ENCODE measurements around the gene WASL.

DNA sequence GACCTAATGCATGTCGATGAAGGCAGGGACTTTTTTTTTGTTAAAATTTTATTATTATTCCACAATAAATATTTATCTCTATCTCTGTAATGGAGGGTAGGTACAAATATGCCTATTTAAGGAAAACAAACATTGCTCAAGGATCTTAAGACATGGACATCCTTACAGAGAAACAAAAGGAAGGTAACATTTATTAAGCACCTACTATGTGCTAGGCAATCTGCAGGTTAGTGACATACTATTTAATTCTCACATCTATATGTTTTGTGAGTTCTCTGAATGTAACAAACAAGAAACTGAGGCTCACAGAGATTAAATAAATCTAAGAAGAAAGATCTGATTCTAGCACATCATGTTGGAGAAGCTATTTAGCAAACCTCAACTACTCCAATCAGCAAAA, 61.1 kb downstream of the WASL start:
- no peak for TF ChIP-seq POLR2A (IDR thresholded peaks at IDR 0.05; ENCODE audit: low read length)
- no peak for TF ChIP-seq GATA1 (IDR thresholded peaks at IDR 0.05; ENCODE audit: low read depth, low read length)

All from erythroblast (primary cell).